Mucosa of gallbladder (tissue), 1 donor: ENCODE data around the gene IFIH1. TPM values are rescaled to one million over a fixed set of nuclear protein-coding genes. Genes with fewer than 3 reads are reported as not detected.

Source experiments
- total RNA-seq: library from RNA; stranded (reverse); gene quantifications from one replicate; pipeline ENCODE4 v1.2.1, GENCODE V29; 2021
- donor health status: DM: no; HTN: no; CAD: no.

The IFIH1 gene
- total RNA-seq, 1 donor from 2014 or later: 15.9 TPM

Other genes starting within 250 kb of the IFIH1 start
- gene DPP4, start 244.5 kb downstream of the IFIH1 start, total RNA-seq: 28.1 TPM
- gene GCG, start 166.4 kb downstream of the IFIH1 start, total RNA-seq: 0.17 TPM
- gene FAP, start 75.2 kb downstream of the IFIH1 start, total RNA-seq: 1.8 TPM
- gene GCA, start 25.4 kb upstream of the IFIH1 start, total RNA-seq: 37.4 TPM